ENCODE data around the gene APIP. TPM values are rescaled to one million over a fixed set of nuclear protein-coding genes. Genes with fewer than 3 reads are reported as not detected.

Gene APIP
- total RNA-seq, 1 donor from 2014 or later, result 26.0 TPM

DNA sequence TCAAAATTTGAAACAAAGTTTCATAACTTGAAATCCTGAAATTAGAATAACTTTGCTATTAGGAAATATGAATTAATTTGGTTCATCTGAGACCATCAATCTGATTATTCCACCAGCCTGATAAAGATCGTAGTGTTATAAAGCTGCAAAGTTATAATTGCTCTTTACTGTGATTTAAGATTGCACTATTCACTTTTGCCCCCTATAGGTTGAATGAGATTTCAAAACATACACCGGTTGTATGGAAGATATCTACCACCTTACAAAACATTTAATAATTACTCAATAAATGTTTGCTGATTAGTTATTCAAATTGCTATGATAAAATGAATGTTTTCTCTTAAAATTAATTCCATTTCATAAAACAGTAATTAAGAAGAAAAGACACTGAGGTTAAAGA lies 26.1 kb downstream of the APIP start:
- TF ChIP-seq, protein P1, sequence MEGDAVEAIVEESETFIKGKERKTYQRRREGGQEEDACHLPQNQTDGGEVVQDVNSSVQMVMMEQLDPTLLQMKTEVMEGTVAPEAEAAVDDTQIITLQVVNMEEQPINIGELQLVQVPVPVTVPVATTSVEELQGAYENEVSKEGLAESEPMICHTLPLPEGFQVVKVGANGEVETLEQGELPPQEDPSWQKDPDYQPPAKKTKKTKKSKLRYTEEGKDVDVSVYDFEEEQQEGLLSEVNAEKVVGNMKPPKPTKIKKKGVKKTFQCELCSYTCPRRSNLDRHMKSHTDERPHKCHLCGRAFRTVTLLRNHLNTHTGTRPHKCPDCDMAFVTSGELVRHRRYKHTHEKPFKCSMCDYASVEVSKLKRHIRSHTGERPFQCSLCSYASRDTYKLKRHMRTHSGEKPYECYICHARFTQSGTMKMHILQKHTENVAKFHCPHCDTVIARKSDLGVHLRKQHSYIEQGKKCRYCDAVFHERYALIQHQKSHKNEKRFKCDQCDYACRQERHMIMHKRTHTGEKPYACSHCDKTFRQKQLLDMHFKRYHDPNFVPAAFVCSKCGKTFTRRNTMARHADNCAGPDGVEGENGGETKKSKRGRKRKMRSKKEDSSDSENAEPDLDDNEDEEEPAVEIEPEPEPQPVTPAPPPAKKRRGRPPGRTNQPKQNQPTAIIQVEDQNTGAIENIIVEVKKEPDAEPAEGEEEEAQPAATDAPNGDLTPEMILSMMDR (conservative IDR thresholded peaks at IDR 0.05; ENCODE audit: low read depth, low read length), result no peak
- no peak for DNase-seq (ENCODE audit: low read depth)
- no peak overlapping the region for H3K4me3 ChIP-seq (ENCODE audit: low read depth, low read length)

DNA sequence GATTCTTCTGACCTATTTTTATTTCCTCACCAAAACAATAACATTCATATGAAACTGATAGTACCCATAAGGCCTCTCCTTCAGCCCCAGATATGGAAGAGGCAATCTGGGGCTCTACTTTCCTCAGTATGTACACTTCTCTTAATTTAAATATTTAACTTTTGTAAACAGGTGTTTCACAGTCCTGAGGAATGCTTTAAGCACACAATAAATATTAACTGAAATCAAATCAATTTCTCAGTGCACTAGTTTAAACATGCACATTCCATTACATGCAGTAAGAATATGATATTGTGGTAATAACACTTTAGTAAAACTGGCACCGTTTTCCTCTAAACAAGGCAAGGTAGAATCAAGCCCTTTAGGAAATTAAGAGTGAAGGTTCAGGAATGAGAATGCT lies 28.9 kb downstream of the APIP start:
- H3K4me3 ChIP-seq (ENCODE audit: low read depth, low read length), result no peak overlapping the region
- TF ChIP-seq, protein P1 (conservative IDR thresholded peaks at IDR 0.05; ENCODE audit: low read depth, low read length), result no peak
- no peak for DNase-seq (ENCODE audit: low read depth)

- no peak for DNase-seq (ENCODE audit: low read depth)
- TF ChIP-seq, protein P1 (conservative IDR thresholded peaks at IDR 0.05; ENCODE audit: low read depth, low read length), result no peak
- H3K4me3 ChIP-seq (ENCODE audit: low read depth, low read length), result no peak overlapping the region
These were observed 29.6 kb downstream of the APIP start for GRCh38 chr11:34886609-34887008.

DNA sequence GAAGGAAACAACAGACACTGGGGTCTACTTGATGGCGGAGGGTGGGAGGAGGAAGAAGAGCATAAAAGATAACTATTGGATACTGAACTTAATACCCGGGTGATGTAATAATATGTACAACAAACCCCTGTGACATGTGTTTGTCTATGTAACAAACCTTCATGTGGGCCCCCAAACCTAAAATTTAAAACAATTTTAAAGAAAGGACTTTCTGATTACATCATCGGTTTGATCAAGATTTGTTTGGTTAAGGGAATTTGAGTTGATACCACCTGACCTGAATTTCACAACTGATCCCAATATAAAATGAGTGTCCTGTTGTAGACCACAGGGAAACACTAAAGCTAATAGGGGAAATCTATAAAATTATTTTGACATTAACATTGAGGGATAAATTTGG lies 34.3 kb downstream of the APIP start:
- no peak overlapping the region for H3K4me3 ChIP-seq (ENCODE audit: low read depth, low read length)

DNA sequence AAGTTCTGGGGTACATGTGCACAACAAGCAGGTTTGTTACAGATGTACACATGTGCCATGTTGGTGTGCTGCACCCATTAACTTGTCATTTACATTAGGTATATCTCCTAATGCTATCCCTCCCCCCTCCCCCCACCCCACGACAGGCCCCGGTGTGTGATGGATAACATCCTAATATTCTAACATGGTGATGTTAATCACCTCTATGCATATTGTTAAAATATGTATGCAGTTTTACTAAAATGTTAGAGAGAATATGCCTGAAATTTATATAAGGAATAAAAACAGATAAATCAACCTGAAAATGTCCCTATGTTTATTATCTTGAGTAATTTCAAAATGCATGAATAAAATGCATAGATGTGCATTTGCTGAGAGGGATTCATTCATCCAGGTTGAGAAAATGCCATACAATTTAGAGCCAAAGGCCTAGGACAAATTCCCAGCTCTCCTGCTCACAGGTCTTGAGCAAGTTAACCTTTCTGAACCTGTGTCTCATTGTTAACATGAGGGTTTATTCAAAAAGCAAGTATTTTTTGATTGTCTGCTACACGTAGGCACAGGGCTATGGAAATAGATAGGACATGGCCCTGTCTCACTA lies 38.7 kb downstream of the APIP start:
- no peak for DNase-seq (ENCODE audit: low read depth)
- no peak overlapping the region for H3K4me3 ChIP-seq (ENCODE audit: low read depth, low read length)
- TF ChIP-seq, protein P1 (conservative IDR thresholded peaks at IDR 0.05; ENCODE audit: low read depth, low read length), result no peak

More for the DNA sequence above, 34.3 kb downstream of the APIP start:
- no peak for DNase-seq (ENCODE audit: low read depth)
- TF ChIP-seq, protein P1 (conservative IDR thresholded peaks at IDR 0.05; ENCODE audit: low read depth, low read length), result no peak

DNA sequence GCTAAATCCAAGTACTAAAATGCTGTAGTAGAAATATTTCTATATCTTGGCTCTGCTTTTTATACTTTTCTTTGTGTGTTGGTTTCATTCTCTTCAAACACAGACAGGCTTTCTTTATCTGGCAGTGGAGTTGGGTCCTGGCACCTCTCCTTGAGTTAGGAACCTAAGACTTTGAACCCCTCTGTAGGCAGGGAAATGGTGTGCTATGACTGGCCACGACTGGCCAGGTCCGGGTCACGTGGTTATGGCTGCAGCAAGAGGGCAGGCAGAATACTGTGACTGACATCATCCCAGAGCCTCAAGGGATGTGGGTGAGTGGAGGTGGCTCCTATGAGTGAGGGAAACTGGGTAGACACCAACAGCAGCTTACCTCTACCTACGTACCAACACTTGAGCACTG lies 42.0 kb downstream of the APIP start:
- TF ChIP-seq, protein P1 (conservative IDR thresholded peaks at IDR 0.05; ENCODE audit: low read depth, low read length), result no peak
- no peak for DNase-seq (ENCODE audit: low read depth)

GRCh38 chr11:34870548-34871196 lies 45.5 kb downstream of the APIP start:
- H3K4me3 ChIP-seq (ENCODE audit: low read depth, low read length), result no peak overlapping the region
- TF ChIP-seq, protein P1 (conservative IDR thresholded peaks at IDR 0.05; ENCODE audit: low read depth, low read length), result no peak
- DNase-seq (ENCODE audit: low read depth), result no peak

More for the DNA sequence above, 42.0 kb downstream of the APIP start:
- no peak overlapping the region for H3K4me3 ChIP-seq (ENCODE audit: low read depth, low read length)
